GM18498 (cell line): ENCODE measurements around the gene KIRREL3.

ENCODE experiments used
- ATAC-seq: cut with Tn5 transposase; IDR thresholded peaks from one replicate; pipeline ENCODE4 v1.9.1; 2021; ENCODE audit warnings: mild to moderate bottlenecking, moderate library complexity; ENCODE audit not compliant: unreplicated experiment

The KIRREL3 gene

GRCh38 chr11:126747315-126747714 is 253.3 kb downstream of the KIRREL3 start:
- ATAC-seq = no peak

GRCh38 chr11:126746443-126746842 is 254.1 kb downstream of the KIRREL3 start:
- no peak for ATAC-seq

- ATAC-seq = no peak
Observed at GRCh38 chr11:126744699-126745098, 255.9 kb downstream of the KIRREL3 start.

- ATAC-seq = no peak
Observed at GRCh38 chr11:126743628-126744027, 256.9 kb downstream of the KIRREL3 start.

GRCh38 chr11:126742582-126742981 is 258.0 kb downstream of the KIRREL3 start:
- no peak for ATAC-seq

GRCh38 chr11:126740846-126741245 is 259.7 kb downstream of the KIRREL3 start:
- no peak for ATAC-seq

GRCh38 chr11:126739499-126740145 is 260.9 kb downstream of the KIRREL3 start:
- no peak for ATAC-seq

GRCh38 chr11:126738295-126739031 is 262.1 kb downstream of the KIRREL3 start:
- no peak for ATAC-seq

GRCh38 chr11:126736682-126737572 is 263.6 kb downstream of the KIRREL3 start:
- ATAC-seq = no peak

- ATAC-seq = no peak
Observed at GRCh38 chr11:126734752-126735151, 265.8 kb downstream of the KIRREL3 start.

- ATAC-seq = no peak
Observed at GRCh38 chr11:126733685-126734084, 266.9 kb downstream of the KIRREL3 start.

GRCh38 chr11:126732981-126733380 is 267.6 kb downstream of the KIRREL3 start:
- peak; percentile 83 for ATAC-seq

- no peak for ATAC-seq
Observed at GRCh38 chr11:126731576-126732142, 268.9 kb downstream of the KIRREL3 start.

- no peak for ATAC-seq
Observed at GRCh38 chr11:126727381-126727780, 273.2 kb downstream of the KIRREL3 start.

- no peak for ATAC-seq
Observed at GRCh38 chr11:126725521-126725920, 275.0 kb downstream of the KIRREL3 start.

GRCh38 chr11:126725043-126725442 is 275.5 kb downstream of the KIRREL3 start:
- no peak for ATAC-seq

- ATAC-seq = no peak
Observed at GRCh38 chr11:126723665-126724045, 276.9 kb downstream of the KIRREL3 start.

GRCh38 chr11:126722956-126723664 is 277.5 kb downstream of the KIRREL3 start:
- ATAC-seq = no peak

- ATAC-seq = no peak
Observed at GRCh38 chr11:126722006-126722736, 278.4 kb downstream of the KIRREL3 start.
